RCC 7860 (cell line): ENCODE results near the gene LAMB3.

Experiments
- DNase-seq: peaks from one replicate; pipeline ENCODE4 v3.0.0-alpha.2; 2015; ENCODE audit warnings: low spot score
- FAIRE-seq: peaks from 2 replicates; lab custom pipeline; 2012; peaks lifted over from hg19 to GRCh38; lab: Jason Lieb, UNC

LAMB3 gene

DNA sequence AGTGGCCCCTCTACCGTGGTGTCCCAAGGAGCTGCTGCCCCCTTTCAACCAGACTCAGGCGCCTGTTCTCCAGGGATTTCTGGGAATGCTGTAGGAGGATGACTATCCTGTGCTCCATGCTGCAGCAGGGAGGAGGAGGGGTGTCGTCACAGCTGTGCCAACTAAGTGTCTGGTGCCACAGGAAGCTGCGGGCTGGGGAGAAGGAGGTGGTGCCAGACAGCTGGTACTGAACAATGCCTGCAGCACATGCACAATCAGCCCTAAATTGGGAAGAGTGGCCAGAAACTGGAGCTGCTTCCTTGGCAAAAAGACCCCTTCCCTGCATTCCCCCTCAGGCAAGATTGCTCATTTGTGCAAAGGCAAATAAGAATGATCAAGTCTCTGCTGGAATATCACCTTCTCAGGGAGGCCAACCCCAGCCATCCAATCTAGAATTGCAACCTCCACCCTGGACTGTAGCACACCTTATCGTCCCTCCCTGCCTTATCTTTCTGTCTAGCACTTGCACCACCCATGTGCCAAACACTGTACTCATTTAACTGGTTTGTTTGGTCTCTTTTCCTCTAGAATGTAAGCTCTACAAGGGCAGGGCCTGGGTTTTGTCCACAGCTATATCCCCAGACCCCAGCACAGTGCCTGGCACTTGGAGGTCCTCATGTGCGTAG lies 33.3 kb downstream of the LAMB3 start:
- DNase-seq: no peak
- no peak for FAIRE-seq

DNA sequence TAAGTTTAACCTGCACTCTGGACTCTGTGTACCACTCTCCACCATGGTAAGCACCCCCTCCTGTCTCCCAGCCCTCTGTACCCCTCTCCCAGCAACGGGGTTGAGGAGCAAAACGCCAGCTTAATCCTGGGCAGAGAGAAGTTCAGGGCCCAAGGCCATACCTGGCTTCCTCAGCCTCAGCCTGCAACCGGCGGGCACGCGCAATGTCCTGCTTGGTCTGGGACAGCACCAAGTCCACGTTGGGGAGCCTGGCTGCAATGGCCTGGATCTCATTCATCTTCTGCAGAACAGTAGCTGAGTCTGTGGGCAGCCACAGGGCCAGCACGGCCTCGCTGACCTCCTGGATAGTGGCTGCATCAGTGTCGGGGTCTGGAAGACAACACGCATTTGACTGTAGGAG lies 33.9 kb downstream of the LAMB3 start:
- no peak for DNase-seq
- FAIRE-seq: no peak

DNA sequence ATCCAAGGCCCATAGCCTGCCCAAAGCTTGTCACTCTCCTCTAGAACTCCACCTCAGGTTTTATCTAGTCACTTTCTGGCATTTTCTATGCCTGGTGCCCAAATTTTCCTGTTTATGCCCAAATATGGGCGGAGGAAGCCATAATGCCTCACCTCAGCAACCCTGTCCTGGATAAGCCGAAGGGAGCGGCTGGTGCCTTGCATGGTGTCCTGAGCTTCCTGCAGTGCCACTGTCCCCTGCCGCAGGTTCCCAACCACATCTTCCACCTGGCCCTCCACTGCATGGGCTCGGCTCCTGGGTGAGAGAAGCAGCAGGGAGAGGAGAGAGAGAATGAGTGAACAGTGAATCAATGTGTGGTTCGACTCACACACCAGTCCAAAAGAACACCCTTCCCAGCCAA lies 34.5 kb downstream of the LAMB3 start:
- no peak for DNase-seq
- FAIRE-seq: no peak

DNA sequence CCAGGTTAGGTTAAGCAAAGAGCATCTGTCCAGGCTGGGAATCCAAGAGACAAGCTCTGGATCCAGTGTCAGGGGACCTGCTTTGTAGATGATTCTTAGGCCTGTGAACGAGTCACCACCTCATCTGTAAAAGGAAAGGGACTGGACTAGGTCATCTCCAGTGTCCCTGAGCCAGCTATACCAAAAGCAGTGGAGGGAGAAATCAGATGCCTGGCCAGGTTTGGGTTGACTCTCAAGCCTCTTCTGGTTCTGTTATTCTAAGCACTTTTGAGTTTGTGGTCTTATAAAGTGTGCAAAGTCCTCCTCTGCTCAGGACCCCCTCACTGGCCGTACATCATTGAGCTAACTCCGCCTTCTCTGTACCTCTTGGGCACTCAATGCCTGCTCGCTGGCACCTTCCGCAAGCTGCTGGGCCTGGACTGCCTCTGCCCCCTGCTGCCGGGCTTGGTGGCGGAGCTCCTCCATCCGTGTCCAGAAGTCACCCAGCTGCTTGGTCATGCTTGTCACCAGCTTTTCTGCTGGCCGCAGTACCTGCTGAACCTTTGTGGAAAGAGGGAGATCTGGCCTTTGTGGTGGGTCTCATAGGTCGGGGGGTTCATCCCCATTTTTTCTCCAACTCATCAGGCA lies 35.1 kb downstream of the LAMB3 start:
- FAIRE-seq (no peak), DNase-seq (no peak)

DNA sequence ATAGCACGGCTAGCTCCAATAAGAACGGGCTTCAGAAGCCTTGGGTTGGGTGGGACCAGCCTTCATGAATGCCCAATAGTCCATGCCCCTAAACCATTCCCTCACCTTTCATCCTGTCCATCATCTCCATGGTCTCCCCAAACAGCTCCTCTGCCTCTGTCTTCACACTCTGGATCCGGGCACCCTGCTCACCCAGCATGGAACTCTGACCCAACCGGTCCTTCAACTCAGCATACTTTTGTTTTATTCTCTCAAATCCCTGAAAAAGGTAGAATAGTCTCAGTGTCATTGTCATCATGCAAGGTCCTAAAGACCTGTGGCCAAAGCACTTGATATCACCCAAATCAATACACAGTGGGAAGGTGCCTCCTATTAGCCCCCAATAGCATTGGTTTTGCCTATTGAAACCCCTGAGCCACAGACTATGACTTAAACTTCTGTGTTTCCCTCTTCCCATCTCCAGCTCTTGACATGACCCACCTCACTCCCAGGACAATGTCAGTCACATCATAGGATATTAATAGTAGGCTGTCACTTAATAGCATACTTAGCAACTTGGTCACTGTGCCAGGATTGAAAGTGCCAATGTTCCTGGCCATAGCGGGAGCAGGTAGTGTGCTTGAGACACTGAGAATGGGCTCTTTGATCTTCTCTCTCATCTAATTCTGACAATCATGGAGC lies 35.7 kb downstream of the LAMB3 start:
- DNase-seq (no peak), FAIRE-seq (no peak)

DNA sequence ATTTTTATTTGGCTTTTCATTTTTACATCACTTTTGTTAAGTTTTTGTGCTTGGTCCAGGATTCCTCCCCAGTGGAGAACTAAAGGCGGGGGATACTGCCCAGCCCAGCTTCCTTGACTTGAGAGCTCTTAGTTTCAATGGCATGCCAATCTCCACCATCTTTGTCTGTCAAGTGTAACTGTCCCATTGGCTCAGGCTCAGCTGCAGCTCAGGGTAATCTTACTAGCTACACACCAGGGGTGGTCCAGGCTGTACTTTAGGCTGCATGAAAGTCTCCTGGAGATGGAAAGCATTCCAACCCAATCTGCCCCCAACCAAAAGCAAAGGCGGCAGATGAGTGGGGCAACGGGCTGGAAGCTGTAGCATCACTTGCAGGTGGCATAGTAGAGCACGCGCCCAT lies 37.3 kb downstream of the LAMB3 start:
- no peak for FAIRE-seq

DNA sequence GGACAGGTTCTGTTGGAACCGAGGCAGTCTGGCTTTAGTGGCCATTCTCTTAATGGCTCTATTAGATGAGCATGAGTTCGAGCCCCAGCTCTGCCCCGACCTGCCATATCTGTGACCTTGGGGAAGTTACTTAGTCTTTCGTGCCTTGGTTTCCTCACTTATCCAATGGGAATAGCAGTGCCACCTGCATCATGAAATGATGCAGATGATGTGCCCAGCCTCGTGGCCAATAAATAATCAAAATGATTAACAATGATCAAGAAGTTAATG lies 38.1 kb downstream of the LAMB3 start:
- no peak for FAIRE-seq
- no peak for DNase-seq

More for the DNA sequence above, 37.3 kb downstream of the LAMB3 start:
- DNase-seq: no peak

DNA sequence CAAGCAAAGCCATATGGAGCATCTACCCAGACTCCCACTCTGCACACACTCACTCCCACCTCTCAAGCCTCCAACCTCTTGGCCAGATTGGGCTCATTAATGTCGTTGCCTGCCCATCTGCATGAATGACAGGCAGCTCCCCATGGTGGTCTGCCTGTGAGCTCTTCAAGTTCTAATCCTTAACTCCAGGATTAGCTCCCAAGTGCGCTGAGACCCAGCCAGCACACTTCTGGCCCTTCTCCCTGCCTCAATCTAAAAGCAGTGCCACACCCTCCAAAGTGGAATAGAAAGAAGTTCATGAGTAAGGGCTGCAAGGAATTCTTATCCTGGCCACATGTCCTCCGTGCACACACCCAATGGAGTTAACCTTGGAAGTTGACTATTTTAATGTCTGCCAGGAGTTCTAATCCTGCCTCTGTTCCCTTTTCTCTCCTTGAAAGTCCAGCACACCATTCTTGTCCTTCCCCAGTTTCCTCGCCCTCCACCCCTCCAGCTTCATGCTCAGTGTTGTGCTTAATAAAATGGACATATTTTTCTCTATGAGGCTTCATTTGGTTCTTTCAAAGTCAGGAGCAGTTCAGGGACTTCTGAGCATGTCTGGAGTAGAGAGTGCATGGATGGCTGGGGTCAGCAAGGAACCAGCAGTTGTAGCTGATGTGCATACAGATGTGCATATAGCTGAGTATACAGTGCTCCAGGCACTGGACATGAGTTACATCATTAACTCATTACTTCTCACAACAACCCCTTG lies 38.6 kb downstream of the LAMB3 start:
- no peak for DNase-seq
- no peak for FAIRE-seq

DNA sequence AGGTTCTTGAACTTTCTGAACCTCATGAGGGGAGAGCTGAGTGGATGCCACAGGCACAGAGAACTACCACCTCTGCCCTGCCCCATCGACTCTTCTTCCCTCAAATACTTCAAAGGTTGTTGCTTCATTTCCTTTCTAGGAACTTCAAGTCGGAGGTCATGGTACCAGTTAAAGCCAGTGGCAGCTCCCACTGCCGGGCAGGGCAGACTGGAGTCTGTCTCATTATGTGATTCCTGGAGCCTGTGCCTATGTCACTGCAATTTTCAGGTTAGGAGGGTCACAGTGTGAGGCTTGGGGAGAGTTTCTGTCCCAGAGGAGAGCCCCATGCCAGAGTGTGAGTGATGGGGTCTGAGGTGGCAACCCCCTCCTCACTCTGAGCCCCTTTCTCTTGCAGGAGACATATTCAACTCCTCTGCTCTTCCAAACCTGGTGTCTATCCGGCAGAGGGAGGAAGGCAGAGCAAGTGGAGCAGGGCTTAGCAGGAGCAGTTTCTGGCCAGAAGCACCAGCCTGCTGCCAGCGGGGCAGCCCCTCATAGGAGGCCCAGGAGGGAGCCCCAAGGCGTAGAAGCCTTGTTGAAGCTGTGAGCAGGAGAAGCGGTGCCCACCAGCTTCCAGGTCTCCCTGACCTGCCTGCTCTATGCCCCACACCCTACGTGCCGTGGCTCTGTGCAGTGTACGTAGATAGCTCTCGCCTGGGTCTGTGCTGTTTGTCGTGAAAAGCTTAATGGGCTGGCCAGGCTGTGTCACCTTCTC lies 39.4 kb downstream of the LAMB3 start:
- FAIRE-seq: no peak
- DNase-seq: no peak

DNA sequence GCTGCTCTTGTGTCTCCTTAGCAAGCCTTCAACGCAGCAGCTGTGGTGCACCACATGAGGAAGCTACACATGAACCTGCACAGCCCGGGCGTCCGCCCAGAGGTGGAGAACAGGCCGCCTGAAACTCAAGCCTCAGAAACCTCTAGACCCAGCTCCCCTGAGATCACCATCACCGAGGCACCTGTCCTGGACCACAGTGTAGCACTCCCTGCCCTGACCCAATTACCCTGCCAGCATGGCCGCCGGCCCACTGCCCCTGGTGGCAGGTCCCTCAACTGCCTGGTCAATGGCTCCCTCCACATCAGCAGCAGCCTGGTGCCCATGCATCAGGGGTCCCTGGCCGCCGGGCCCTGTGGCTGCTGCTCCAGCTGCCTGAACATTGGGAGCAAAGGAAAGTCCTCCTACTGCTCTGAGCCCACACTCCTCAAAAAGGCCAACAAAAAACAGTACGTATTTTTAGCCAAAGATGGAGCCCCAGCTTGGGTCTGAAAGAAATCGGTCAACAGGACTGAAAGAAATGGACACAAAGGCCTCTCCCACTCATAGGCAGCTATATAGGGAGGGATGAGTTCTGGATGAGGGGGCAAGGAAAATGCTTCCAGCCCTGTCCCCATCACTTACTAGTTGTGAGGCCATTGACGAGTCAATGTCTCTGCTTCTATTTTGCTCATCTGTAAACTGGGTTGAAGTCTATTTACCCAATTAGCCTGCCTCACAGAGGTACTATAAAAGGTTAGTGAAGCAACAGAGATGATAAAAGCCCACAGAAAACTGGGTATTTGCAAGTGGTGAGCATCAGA lies 40.3 kb downstream of the LAMB3 start:
- FAIRE-seq: no peak
- DNase-seq: no peak

DNA sequence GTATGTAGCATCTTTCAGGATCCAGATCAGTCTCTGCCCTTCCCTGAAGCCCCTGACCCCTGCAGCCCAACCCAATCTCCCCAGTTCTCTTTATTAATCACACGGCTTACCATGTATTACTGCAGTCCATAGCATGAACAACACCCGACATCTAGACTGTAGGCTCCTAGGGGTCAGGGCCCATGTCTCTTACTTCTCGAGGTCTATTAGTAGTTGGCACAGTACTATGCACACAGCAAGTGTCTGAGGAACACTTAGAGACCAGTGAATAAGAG lies 41.7 kb downstream of the LAMB3 start:
- FAIRE-seq: no peak
- DNase-seq: no peak

DNA sequence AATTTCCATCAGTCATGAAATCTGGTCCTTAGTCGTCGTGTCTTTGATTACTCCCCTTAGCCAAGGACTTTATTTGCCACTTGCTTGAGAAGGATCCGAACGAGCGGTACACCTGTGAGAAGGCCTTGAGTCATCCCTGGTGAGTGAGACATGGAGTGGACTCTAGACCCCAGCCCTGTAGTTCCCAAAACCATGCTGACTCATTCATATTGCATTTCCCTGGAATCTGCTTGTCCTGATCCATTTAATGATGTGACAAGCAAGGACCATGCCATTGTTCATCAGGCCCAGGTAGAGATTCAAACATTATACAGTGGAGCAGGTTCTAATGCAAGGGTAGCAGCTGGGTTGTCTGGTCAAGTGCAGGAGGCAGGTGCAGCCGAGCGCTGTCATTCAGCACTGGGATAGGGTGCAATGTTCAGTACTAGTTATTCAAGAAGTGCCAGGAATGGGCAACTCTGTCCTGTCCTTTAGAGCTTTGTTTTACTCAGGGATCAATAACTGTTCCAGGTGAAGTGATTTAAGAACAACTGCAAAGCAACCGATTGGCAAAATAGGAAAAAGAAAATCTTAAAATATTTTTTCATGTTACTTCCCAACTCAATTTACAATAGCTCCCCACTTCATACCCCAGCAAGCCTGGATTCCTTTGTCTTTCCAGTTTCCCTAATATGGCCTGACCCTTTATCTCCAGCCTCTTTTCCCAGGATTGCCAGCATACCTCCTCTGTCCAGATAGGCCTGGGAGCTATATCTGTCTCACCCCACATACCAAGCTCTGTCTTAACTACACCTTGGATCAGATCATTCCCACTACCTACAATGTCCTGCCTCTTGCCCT lies 42.2 kb downstream of the LAMB3 start:
- no peak for FAIRE-seq
- peak; percentile 57 for DNase-seq

DNA sequence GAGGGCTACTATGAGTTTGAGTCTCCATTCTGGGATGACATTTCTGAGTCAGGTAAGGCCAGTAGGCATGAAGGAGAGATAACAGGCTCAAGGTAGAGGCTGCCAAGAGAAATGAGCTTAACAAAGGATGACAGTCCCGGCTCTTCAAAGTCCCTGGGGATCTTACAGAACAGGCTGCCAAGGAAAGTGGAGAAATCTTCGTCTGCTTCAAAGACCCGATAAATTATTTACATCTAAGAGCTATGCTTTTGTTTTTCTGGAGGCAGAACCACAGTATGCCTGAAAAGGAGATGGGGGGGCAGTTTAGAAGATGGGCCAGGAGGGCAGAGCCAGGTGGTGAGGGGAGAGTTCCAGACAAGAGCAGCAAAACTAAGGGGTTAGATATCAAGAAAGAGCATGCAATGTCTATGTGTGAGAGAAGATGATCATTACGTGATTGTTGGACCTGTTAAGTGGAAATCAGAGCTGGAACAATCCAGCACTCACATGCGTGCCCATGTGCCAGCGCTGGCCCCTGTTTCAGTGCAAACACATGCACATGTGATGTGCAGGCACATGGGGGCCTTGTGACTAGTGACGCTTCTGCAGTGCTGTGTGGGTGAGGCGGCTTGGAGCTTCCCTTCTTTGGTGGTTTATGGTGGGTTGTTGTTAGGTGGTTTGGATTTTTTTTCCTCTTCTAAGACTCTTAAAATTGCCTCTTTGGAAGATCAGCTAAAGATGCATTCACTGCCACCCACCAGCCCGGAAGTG lies 43.0 kb downstream of the LAMB3 start:
- DNase-seq (no peak), FAIRE-seq (no peak)

DNA sequence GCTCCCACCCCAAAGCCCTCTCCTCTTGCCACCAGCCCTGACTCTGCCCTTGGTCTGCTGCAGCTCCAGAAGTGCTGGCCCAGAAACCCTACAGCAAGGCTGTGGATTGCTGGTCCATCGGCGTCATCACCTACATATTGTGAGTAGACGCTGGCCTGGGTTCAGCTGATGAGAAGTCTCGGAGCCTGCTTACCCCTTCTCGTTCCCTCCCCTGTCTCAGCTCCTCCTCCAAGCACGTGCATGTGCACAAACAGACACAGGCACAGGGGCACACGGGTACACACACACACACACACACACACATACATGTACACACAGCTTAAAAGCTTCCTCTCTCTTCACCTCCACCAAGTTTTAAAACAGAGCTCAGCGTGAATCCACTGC lies 44.4 kb downstream of the LAMB3 start:
- no peak for DNase-seq
- no peak for FAIRE-seq

DNA sequence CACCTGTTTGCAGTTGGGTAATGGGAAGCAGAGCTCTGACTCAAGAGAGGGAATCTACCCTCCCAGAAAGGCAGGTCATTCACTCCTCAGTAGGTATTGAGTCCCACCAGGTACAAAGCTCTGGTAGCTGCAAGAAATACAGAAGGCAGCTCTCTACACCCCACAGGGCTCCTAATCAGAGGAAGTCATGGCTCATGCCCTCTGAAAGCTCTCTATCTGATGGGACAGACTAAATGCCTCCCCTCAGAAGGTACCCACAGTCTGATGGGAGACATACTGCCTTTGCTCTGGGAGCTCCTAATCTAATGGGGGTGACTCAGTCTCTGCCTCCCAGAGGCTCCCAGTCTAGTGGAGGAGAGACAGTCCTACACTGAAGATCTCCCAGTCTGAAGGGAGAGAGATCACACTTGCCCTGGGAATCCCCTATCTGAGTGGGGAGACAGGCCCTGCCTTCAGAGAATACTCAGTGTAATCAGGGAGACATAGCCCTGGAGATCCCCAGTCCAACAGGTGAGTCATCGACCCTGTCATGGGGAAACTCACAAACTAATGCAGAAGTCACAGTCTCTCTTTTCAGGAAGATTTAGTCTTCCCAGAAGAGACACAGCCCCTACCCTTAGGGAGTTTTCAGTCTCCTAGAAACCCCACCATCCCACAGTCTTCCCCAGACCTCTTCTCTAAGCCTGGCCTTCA lies 45.0 kb downstream of the LAMB3 start:
- FAIRE-seq (peak; percentile 83), DNase-seq (peak; percentile 91)

DNA sequence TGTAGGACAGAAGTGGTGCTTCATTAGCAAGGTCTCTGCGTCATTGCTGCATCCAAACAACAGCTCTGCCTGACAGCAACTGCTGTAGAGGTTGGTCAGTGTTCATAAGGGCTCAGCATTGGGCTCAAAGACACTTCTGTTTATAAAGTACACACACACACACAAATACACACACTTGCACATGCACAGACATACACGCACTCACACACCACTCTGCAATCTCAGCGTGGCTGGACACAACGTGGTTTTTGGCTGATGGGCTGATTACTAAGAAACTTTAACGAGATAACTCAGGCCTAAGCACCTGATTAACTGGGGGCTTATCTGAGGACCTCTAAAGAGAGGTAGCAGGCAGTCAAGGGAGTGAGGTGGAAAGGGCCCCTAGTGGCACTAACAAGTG lies 48.3 kb downstream of the LAMB3 start:
- FAIRE-seq: no peak
- DNase-seq: no peak

DNA sequence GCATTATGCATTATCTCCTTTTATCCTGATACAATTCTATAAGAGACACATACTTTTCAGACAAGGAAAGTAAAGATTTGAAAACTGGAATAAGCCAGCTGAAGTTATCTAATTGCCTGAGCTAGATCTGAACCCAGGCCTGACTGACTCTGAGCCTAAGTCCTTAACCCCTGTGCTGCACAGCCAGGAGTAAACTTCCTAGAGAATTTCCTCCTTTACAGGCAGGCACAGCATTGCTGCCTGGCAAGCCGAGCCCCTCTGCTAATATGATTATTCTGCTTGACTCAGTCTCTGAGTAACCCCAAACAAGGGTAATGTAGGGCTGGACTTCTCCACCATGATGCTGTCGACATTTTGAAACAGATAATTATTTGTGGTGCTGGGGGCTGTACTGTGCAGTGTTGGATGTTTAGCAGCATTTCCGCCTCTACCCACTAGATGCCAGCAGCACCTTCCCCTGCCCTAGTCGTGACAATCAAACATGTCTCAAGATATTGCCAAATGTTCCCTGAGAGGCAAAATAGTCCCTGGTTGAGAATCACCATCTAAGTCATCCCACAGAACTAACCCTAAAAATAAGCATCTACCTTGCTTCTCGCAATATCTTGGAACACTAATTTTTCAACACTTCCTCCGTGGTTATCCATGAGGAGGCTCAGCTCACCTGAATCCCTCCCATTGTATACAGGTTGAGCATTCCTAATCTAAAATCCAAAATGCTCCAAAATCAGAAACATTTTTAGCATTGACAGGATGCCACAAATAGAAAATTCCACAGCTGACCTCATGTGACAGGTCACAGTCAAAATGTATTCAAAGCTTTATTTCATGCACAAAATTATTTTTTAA lies 50.2 kb downstream of the LAMB3 start:
- DNase-seq (peak; percentile 49), FAIRE-seq (no peak)

DNA sequence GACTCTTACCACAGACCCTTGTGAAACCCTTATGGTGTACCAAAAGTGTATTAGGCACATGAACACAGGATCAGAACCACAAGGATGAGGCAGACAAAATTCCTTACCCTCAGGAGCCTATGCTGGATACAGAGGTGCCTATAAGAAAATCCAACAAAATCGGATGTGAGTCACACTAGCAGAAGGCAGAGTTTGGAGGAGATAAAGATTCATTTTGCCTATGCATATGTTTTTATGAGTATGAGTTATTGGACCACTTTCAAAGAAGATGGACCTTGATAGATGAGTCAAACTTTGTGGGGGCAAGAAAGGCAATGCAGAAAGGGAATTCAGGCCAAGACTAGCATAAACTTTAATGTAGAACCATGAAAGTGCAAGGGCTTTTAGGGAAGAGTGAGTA lies 51.7 kb downstream of the LAMB3 start:
- DNase-seq (no peak), FAIRE-seq (no peak)
